Measurements from ENCODE around the gene RANBP17.
"Not testable (repeated sequence)": the region's sequence is repeated elsewhere in the genome, so short reads cannot be mapped to it uniquely, and the experiment has no call there.

The RANBP17 gene

GRCh38 chr5:171261361-171261760 is 399.5 kb downstream of the RANBP17 start:
- DNase-seq: no peak

- DNase-seq: no peak
Measured at GRCh38 chr5:171261904-171262303, 400.1 kb downstream of the RANBP17 start.

DNA sequence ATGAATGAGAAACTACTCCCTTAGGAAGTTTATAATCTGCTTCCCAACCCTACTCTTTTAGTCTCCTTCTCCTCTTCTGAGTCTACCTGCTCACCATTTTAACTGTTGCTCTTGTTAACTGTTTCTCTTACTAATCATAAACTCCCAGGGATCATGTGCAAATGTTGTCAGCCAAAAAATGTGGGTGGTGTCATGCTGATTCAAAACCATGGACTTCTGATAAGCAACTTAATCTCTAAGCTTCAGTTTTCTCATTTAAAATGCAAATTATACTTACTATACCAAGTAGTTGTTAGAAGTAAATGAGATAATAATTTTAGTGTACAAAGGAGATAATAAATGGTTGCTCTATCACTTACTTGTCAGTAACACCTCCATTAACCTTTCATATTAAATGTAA is 401.4 kb downstream of the RANBP17 start:
- no peak for DNase-seq

GRCh38 chr5:171264843-171265242 is 403.0 kb downstream of the RANBP17 start:
- no peak for DNase-seq

GRCh38 chr5:171268700-171269620 is 407.1 kb downstream of the RANBP17 start:
- DNase-seq: no peak

DNA sequence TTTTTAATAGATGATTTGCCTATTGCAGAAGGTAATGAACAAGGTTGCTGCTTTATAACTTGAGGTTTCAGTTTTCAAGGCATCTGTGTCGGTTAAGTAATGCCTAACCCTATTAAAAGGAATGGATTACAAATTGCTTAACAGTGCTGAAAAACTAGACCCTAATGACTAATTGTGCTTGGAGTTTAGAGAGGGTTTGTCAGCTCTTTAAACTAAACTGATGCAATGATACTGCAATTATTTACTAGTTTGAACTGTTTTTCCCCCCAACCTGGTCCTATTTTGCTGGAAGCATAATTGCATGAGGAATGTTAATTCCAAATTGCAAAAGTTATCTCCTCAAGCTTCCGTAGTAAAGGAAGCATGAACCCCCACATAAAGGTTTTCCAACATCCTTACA is 407.9 kb downstream of the RANBP17 start:
- no peak for DNase-seq

DNA sequence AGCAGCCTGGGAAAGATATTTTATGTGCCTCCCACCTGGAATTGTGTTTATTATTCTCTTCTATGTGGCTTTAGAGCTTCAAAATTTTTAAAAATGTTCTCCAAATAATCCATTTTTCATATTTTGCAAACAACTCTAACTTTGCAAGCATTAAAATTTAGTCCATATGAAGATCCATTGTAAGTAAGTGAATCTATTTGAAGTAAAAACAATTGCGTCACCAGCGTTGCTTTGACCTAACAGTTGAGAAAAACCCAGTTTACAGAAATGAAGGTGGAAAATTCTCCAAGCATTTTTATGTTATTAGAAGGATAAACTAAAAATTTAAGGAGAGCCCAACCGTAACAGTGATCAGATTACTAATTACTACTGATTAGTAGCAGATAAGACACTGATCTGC is 408.3 kb downstream of the RANBP17 start:
- DNase-seq: no peak

DNA sequence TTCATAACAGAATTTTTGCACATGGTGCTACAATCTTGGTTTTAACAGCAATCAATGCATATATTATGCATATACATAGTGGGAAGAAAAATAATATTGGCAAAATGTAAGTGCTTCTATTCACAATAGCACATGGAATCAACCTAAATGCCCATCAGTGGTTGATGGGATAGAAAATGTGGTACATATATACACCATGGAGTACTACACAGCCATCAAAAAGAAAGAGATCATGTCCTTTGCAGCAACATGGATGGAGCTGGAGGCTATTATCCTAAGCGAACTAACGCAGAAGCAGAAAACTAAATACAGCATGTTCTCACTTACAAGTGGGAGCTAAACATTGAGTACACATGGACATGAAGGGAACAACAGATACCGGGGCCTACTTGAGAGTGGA is 410.0 kb downstream of the RANBP17 start:
- DNase-seq: no peak

GRCh38 chr5:171272996-171273970 is 411.5 kb downstream of the RANBP17 start:
- DNase-seq: peak; percentile 25

DNA sequence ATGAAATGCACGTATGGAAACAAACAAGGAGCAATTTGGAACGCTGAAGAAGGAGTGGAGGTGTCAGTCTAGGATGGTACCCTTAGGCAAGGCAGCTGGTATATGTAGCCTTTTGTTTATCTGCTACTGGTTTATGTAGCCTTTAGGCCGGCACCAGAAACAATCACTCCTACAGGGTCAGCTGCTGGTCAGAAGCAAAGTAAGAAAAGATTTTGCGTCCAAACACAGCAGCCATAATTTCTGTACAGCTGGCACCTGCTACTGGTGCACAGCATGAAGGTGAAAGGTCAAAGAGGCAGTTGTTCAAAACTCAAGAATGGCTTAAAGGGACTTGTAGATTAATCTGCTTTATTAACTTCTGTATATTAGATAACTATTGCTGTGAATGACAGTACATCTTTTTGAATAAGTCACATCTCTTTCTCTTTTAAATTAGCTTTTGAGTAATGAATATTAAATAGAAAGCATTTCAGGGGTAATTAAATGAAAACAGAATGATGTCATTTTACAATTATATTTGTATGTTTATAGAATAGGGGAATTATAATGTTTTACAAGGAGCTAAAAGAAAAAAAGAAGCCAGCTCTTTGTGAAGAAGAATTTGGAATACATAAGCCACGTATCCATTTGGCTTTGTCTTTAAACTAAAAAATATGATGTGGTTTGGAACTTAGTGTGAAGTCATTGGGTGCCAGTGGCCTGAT is 414.2 kb downstream of the RANBP17 start:
- peak; percentile 63 for DNase-seq

DNA sequence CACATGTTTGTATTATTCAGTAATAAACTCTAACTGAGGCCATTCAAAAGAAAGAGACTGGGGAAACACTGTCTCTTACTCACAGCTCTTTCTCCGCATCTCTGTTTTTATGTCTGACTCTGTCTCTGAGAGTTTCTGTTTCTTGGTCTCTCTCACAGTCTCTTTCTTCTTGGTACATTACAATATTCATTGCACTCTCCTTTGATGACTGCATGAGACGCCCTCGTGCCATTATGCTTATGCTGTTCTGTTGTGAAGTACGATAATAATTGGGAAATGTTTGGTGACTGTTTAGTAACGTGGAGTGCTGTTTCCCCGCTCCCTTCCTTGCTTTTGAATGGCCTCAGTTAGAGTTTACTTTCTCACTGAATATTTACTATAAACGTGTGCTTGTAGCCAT is 421.9 kb downstream of the RANBP17 start:
- no peak for DNase-seq

DNA sequence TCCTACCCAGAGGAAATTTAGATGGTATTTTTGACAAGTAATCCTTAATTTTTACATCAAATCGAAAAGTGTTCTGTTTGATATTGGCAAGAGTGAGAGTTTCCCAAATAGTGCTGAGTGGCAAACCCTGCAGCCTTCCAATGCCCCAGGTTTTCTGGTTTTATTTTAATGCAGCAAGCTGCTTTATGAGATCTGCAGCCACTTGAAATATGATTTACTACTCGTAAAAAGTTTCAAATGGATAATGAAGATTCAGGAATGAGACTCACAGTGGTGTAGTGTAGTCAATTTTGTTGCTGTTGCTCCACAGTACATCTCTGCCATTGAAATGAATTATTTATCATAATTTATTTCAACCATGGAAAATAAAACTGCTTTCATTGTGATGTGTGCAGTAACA is 423.6 kb downstream of the RANBP17 start:
- DNase-seq: no peak

DNA sequence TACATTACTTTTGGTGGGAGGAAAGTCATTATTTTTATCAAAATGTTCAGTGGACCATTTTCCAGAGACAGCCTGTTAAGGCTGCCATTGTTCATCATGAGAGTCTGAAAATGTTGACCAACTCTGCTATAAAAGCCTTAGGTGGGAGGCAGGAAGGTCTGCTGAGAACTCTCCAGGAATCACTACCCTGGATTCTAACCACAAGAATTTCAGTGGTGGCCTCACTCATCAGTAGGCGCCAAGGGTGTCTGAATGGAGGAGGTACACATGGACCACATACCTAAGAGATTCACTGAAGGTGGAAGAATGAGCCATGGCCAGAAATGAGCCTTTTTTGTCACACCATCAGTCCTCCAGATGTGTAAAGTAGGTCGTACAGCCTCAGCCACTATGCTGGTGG is 426.2 kb downstream of the RANBP17 start:
- DNase-seq: no peak

- no peak for DNase-seq
Measured at GRCh38 chr5:171291371-171291770, 429.6 kb downstream of the RANBP17 start.

DNA sequence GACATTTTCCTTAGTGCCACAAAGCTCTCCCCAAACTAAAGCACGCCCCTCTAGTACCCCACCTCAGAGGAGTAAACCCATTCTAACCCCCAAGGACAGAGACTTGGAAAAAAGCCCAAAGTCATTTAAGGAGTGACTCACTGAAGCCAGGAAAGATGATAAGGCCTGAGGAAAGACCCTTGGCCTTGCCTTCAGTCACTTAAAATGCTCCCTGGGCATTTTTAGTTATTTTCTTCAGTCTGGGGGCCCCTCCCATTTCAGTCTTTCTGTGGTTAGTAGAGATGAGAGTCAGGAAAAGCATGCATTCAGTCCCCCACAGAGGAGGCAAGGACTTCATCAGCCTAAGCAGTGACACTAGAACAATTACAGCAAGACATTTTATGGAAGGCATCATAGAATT is 433.5 kb downstream of the RANBP17 start:
- no peak for DNase-seq

DNA sequence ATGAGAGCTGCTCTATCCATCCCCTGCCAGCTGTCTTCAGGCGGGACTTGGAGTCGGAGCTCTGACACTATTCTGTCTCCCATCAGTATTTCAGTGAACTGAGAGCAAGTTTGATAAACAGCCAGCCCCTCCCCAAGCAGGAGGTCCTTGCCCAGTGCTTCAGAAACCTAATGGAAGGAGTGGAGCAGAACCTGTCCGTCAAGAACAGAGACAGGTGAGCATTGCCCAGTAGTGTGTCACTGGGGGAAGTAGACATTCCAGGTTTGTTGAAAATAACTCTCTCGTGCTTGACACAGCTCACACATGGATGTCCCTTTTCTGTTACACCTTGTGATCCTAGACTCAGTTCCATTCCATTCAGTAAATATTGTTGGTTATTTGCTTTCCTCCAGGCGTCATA is 434.0 kb downstream of the RANBP17 start:
- DNase-seq: no peak

DNA sequence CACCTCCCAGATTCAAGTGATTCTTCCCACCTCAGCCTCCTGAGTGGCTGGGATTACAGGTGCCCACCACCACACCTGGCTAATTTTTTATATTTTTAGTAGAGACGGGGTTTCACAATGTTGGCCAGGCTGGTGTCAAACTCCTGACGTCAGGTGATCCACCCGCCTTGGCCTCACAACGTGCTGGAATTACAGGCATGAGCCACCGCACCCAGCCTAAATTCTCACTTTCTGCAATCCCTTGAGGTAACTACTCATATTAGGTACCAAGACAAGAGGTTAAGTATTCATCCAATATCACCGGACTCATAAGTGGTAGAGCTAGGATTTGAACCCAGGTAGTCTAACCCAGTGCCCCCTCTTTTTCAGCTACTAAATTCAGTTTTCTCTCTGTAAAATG is 436.1 kb downstream of the RANBP17 start:
- DNase-seq: not testable (repeated sequence)

DNA sequence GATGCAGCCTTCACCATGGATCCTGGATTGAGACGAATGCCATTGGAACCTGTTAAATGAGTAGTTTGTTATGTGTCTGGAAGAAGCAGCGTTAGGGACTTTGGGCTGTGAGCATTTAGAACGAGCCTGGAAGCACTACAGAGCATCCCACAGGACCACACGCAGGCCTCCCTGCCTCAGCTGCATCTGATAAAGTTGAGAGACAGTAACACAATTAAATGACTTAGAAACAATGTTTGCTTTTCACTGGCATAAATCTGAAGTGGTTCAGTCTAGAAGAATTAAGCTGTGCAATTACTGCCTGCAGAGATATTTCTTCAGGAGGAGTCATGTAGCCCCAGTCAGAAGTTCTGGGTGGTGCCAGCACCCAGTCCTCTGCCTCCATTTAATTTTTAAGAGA is 437.4 kb downstream of the RANBP17 start:
- no peak for DNase-seq

- DNase-seq: no peak
Measured at GRCh38 chr5:171299851-171300250, 438.0 kb downstream of the RANBP17 start.

DNA sequence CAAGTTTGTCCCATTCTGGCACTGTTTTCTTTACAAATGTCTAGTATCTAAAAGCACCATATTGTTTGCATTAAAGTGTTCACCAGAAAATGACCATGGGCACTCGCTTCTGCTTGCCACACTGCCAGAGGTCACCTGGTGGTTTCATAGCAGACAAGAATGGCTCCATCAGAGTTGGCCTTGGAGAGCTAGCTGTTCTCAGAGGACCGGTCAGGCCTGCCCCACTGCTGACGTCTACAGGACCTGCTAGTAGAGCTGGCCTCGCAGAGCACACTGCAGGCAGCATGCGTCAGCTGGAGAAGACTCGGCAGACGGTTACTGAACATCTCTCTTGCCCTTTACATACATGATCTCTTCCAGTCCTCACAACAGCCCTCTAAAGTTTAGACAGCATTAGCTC is 438.5 kb downstream of the RANBP17 start:
- DNase-seq: no peak

DNA sequence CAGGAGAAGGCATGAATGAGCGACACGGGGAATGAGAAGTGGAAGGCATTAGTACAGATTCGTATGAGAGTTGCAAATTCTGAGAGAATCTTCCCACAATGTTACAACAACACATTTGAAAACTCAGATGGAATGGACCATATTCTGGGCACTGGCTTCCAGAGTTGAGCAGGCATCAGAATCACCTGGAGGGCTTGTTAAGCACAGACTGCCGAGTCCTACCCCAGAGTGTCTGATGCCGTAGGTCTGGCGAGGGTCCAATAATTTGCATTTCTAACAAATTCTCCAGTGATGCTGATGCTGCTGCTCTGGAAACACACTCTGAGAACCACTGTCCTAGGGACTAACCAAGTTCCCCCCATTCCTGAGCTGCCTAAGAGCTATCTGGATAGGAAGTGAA is 444.3 kb downstream of the RANBP17 start:
- DNase-seq: no peak

GRCh38 chr5:171306781-171307591 is 445.2 kb downstream of the RANBP17 start:
- DNase-seq: no peak

Measured in COR-L47 (cell line).